ENCODE data around the gene SELENON. TPM values are rescaled to one million over a fixed set of nuclear protein-coding genes. Genes with fewer than 3 reads are reported as not detected.

Gene SELENON
- total and polyA plus RNA-seq, 10 of the 15 experiments (the other 5 are each of a cell fraction or from before 2014, with no cell fraction given), result 0.07 to 5.1 (median 0.80) TPM

GRCh38 chr1:25808481-25809244 is 8.7 kb downstream of the SELENON start:
- H4K20me1 ChIP-seq (ENCODE audit: control insufficient read depth, insufficient read depth), result no peaks in the 10 kb centered on the region
- no peak overlapping the region for H3K9ac ChIP-seq (ENCODE audit: control insufficient read depth, insufficient read depth, low read length)
- no peak overlapping the region for H3K4me2 ChIP-seq (ENCODE audit: control insufficient read depth, insufficient read depth)
- no peak overlapping the region for H2AFZ ChIP-seq (ENCODE audit: control insufficient read depth, low read depth, low read length)
- POLR2A ChIA-PET, result interaction anchor here (1.1 to 1.9 kb wide), 2 partner anchors 12 to 569 kb away, joined by 4 to 5 read pairs; no protein-coding TSS in a partner anchor
- RAD21 ChIA-PET (ENCODE audit: unreplicated experiment), result interaction anchor here (0.8 to 3.2 kb wide), 5 partner anchors 189 to 288 kb away, joined by 3 to 15 read pairs (median 8); partner anchors contain the start of gene PAFAH2
- intact Hi-C loops (cut with micrococcal nuclease; ENCODE audit: unreplicated experiment) (loop anchor here (10.0 kb wide), 1 partner anchor 564 kb away; the partner anchor contains the start of gene RSRP1), in situ Hi-C loops (cut with MboI) (loop anchor here (25.0 kb wide), 1 partner anchor 396 kb away; the partner anchor contains the start of gene RHCE)
- ATAC-seq (no peak), FAIRE-seq (no peak), DNase-seq (ENCODE audit: low read depth, low spot score) (no peak)
- peaks cover 20% of the 10 kb centered on the region for H3K4me1 ChIP-seq (ENCODE audit: control insufficient read depth, insufficient read depth, low read length)
- no peak overlapping the region for H3K4me3 ChIP-seq
- SMC1A ChIA-PET (ENCODE audit: uncharacterized antibody, unreplicated experiment), result interaction anchor here (0.6 to 1.9 kb wide), 4 partner anchors 10 to 304 kb away, joined by 3 to 14 read pairs (median 6); partner anchors contain the start of gene MTFR1L
- no peaks in the 10 kb centered on the region for H3K79me2 ChIP-seq (ENCODE audit: control insufficient read depth, insufficient read depth, low read length)
- no peak for TF ChIP-seq JUNB (IDR thresholded peaks at IDR 0.05)
- TF ChIP-seq, protein P1, sequence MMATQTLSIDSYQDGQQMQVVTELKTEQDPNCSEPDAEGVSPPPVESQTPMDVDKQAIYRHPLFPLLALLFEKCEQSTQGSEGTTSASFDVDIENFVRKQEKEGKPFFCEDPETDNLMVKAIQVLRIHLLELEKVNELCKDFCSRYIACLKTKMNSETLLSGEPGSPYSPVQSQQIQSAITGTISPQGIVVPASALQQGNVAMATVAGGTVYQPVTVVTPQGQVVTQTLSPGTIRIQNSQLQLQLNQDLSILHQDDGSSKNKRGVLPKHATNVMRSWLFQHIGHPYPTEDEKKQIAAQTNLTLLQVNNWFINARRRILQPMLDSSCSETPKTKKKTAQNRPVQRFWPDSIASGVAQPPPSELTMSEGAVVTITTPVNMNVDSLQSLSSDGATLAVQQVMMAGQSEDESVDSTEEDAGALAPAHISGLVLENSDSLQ (IDR thresholded peaks at IDR 0.05), result no peak
- no peaks in the 10 kb centered on the region for H3K27me3 ChIP-seq (replicated peaks in 1 of 2; ENCODE audit: control insufficient read depth in 2 of 2, insufficient read depth in 2 of 2, low read length in 1 of 2)
- BruUV-seq (replicated peaks), result no TSS peak
- CTCF ChIA-PET, result interaction anchor here (1.2 to 8.1 kb wide), 10 partner anchors 9 to 321 kb away, joined by 3 to 63 read pairs (median 13); partner anchors contain the start of genes MTFR1L and SELENON
- whole genome bisulfite sequencing (ENCODE audit: insufficient coverage, insufficient replicate concordance, low lambda C conversion rate, missing lambda C conversion rate), result 75% methylated on average over 29 of the region's 34 CpGs
- H3K27ac ChIP-seq (ENCODE audit: control insufficient read depth, insufficient read depth), result no peak overlapping the region
- H3K9me3 ChIP-seq (replicated peaks; ENCODE audit: control insufficient read depth, insufficient read depth, low read length), result no peaks in the 10 kb centered on the region
- H3K36me3 ChIP-seq (ENCODE audit: control insufficient read depth in 2 of 2, insufficient read depth in 2 of 2, low read length in 1 of 2), result no peaks in the 10 kb centered on the region

Data from GM12878 (cell line).